HepG2 (cell line): ENCODE data around the gene SRP72. TPM values are rescaled to one million over a fixed set of nuclear protein-coding genes. Genes with fewer than 3 reads are reported as not detected.
A peak's percentile ranks its signal among the peaks of the same experiment; 100 is the strongest.

ENCODE experiments used
- CBX1 ChIP-seq: IDR thresholded peaks from one replicate; pipeline ENCODE4 v1.6.1; 2016; ENCODE audit warnings: antibody characterized with exemption, low read depth
- CBX5 ChIP-seq: sonication (generic); formaldehyde crosslinking; IDR thresholded peaks from 2 replicates; pipeline ENCODE4 v1.4.0; 2020; ENCODE audit warnings: missing genetic modification reagents, borderline replicate concordance
- ESRRA ChIP-seq: sonication (generic); formaldehyde crosslinking; IDR thresholded peaks from 2 replicates; pipeline ENCODE4 v1.5.1; 2020; ENCODE audit warnings: mild to moderate bottlenecking, low read depth, missing genetic modification reagents
- ETV5 ChIP-seq: IDR thresholded peaks from 2 replicates; pipeline ENCODE4 v1.6.1; 2018; ENCODE audit warnings: missing biosample characterization, missing genetic modification reagents, inconsistent platforms, borderline replicate concordance
- IRX3 ChIP-seq: sonication (generic); formaldehyde crosslinking; IDR thresholded peaks from 2 replicates; pipeline ENCODE4 v1.8.1; 2023; ENCODE audit warnings: mild to moderate bottlenecking, low read depth, missing genetic modification reagents, borderline replicate concordance
- KDM3A ChIP-seq: IDR thresholded peaks from 2 replicates; pipeline ENCODE4 v1.6.1; 2018; ENCODE audit warnings: low read depth, missing compliant biosample characterization
- MAF1 ChIP-seq: sonication (generic); formaldehyde crosslinking; IDR thresholded peaks from 2 replicates; pipeline ENCODE4 v1.5.0; 2020; ENCODE audit warnings: missing genetic modification reagents, borderline replicate concordance
- MLLT10 ChIP-seq: sonication (generic); formaldehyde crosslinking; IDR thresholded peaks from 2 replicates; pipeline ENCODE4 v1.4.0; 2020; ENCODE audit warnings: missing genetic modification reagents
- NBN ChIP-seq: fragments of 450-650 bp; conservative IDR thresholded peaks from 2 replicates; pipeline ENCODE4 v1.6.1; 2017
- NFYB ChIP-seq: sonication (generic); formaldehyde crosslinking; IDR thresholded peaks from 2 replicates; pipeline ENCODE4 v1.4.0; 2020; ENCODE audit warnings: missing genetic modification reagents
- NR1H2 ChIP-seq: sonication (generic); formaldehyde crosslinking; IDR thresholded peaks from 2 replicates; pipeline ENCODE4 v1.8.1; 2022; ENCODE audit warnings: low read depth, missing genetic modification reagents, borderline replicate concordance
- ONECUT2 ChIP-seq: sonication (generic); formaldehyde crosslinking; IDR thresholded peaks from 2 replicates; pipeline ENCODE4 v1.4.0; 2020; ENCODE audit warnings: missing genetic modification reagents
- PAF1 ChIP-seq: IDR thresholded peaks from 2 replicates; pipeline ENCODE4 v1.6.1; 2016; ENCODE audit warnings: missing genetic modification reagents, missing compliant biosample characterization
- PHF21A ChIP-seq: sonication (generic); formaldehyde crosslinking; IDR thresholded peaks from 2 replicates; pipeline ENCODE4 v1.5.0; 2020; ENCODE audit warnings: mild to moderate bottlenecking, missing genetic modification reagents
- SALL2 ChIP-seq: sonication (generic); formaldehyde crosslinking; IDR thresholded peaks from 2 replicates; pipeline ENCODE4 v1.8.1; 2023; ENCODE audit warnings: mild to moderate bottlenecking, missing genetic modification reagents, inconsistent platforms
- SRY ChIP-seq: sonication (generic); formaldehyde crosslinking; IDR thresholded peaks from 2 replicates; pipeline ENCODE4 v1.8.0; 2022; ENCODE audit warnings: mild to moderate bottlenecking, missing genetic modification reagents
- XRCC5 ChIP-seq: fragments of 200-400 bp; formaldehyde crosslinking; optimal IDR thresholded peaks from 2 replicates; pipeline ENCODE3; 2017; ENCODE audit warnings: mild to moderate bottlenecking, low read length
- ZFY ChIP-seq: sonication (generic); formaldehyde crosslinking; IDR thresholded peaks from 2 replicates; pipeline ENCODE4 v1.4.0; 2020; ENCODE audit warnings: missing genetic modification reagents
- ZNF136 ChIP-seq: sonication (generic); formaldehyde crosslinking; IDR thresholded peaks from 2 replicates; pipeline ENCODE4 v1.8.1; 2022; ENCODE audit warnings: low read depth, mild to moderate bottlenecking, moderate library complexity, missing genetic modification reagents
- ZNF30 ChIP-seq: sonication (generic); formaldehyde crosslinking; IDR thresholded peaks from 2 replicates; pipeline ENCODE4 v1.5.0; 2020; ENCODE audit warnings: mild to moderate bottlenecking, missing genetic modification reagents
- ZNF33A ChIP-seq: sonication (generic); formaldehyde crosslinking; IDR thresholded peaks from 2 replicates; pipeline ENCODE4 v1.5.1; 2020; ENCODE audit warnings: missing genetic modification reagents, mild to moderate bottlenecking, moderate library complexity, borderline replicate concordance
- ZNF556 ChIP-seq: sonication (generic); formaldehyde crosslinking; IDR thresholded peaks from 2 replicates; pipeline ENCODE4 v1.4.0; 2020; ENCODE audit warnings: mild to moderate bottlenecking, missing genetic modification reagents, borderline replicate concordance
- ZNF615 ChIP-seq: sonication (generic); formaldehyde crosslinking; IDR thresholded peaks from 2 replicates; pipeline ENCODE4 v1.5.0; 2020; ENCODE audit warnings: mild to moderate bottlenecking, missing genetic modification reagents, borderline replicate concordance
- ZNF790 ChIP-seq: sonication (generic); formaldehyde crosslinking; IDR thresholded peaks from 2 replicates; pipeline ENCODE4 v1.8.0; 2022; ENCODE audit warnings: missing genetic modification reagents, mild to moderate bottlenecking, borderline replicate concordance
- ZNF839 ChIP-seq: sonication (generic); formaldehyde crosslinking; IDR thresholded peaks from 2 replicates; pipeline ENCODE4 v1.4.0; 2020; ENCODE audit warnings: missing genetic modification reagents, mild to moderate bottlenecking, borderline replicate concordance
- ZZZ3 ChIP-seq: sonication (generic); formaldehyde crosslinking; IDR thresholded peaks from 2 replicates; pipeline ENCODE4 v1.4.0; 2020; ENCODE audit warnings: missing genetic modification reagents, mild to moderate bottlenecking, borderline replicate concordance
- polyA plus RNA-seq, 8 experiments: library from polyadenylated mRNA; depleted of rRNA in 3 of 8; stranded (reverse) in 7 of 8; unstranded in 1 of 8; fragments of >200 nt; fragmentation: Illumina TruSeq in 4 of 8; extraction: Trizol in 4 of 8; gene quantifications; 2 replicates each; pipeline versions ENCODE4 v1.2.1 to v1.2.3, GENCODE V29; 2011 to 2016; ENCODE audit warnings: low read depth in 4 of 8, missing spikeins in 1 of 8, mixed read lengths in 1 of 8; ENCODE audit not compliant: insufficient read depth in 1 of 8
- total RNA-seq, 5 experiments: library from RNA; depleted of rRNA; stranded (reverse); fragments of >200 nt; fragmentation: Illumina TruSeq; extraction: Trizol; gene quantifications; 2 replicates each; pipeline ENCODE4 v1.2.3, GENCODE V29; 2016; ENCODE audit warnings: low read depth in 1 of 5
- TF ChIP-seq, protein P1 (sequence below): sonication (generic); formaldehyde crosslinking; IDR thresholded peaks from 2 replicates; pipeline ENCODE4 v1.5.1; 2020; ENCODE audit warnings: mild to moderate bottlenecking, missing genetic modification reagents, moderate library complexity
- TF ChIP-seq, protein P2 (sequence below): IDR thresholded peaks from 2 replicates; pipeline ENCODE4 v1.6.1; 2016; ENCODE audit warnings: missing compliant biosample characterization, missing genetic modification reagents, borderline replicate concordance

Gene SRP72
- total and polyA plus RNA-seq, 2 of the 13 experiments (the other 11 are each of a cell fraction or from before 2014, with no cell fraction given): 64.9 to 75.6 TPM

DNA sequence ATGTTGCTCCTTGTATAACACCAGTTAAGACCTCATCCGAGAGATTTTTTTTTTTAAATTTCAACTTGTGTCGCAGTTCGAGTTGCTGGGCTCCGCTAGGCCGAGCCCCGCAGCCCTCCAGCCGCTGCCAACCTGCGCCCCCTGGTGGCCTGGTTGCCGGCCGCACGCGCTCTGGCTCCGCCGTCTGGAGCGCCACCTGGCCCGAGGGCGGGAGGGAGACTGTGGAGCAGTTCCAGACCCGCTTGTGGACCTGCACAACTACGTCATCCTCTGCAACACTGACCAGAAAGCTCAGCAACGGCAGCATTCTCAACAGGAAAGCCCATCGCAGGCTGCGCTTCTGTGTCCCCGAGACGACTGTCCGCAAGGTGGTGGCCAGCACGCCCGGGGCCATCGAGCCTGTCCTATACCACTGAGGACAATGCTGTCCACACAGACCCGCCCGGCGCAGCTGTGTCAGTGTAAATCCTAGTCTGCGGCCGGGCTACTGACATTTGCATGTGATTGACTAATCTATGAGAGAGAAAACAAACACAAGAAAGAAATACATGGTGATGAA, 77.2 kb downstream of the SRP72 start (continued):
- TF ChIP-seq NBN (no peak), ETV5 (peak; percentile 38; the same call in 1 of the 2 replicates), PHF21A (CRISPR knock-in tag) (peak; percentile 63), MLLT10 (CRISPR knock-in tag) (no peak), PAF1 (no peak), CBX1 (peak; percentile 84), MAF1 (CRISPR knock-in tag) (0 out of 2 replicates have a peak, but pooled peaks have one; percentile 53), ONECUT2 (CRISPR knock-in tag) (no peak), SALL2 (CRISPR knock-in tag) (peak; percentile 70), ZNF839 (CRISPR knock-in tag) (peak; percentile 78; the same call in 1 of the 2 replicates), ESRRA (CRISPR knock-in tag) (no peak; the same call in 1 of the 2 replicates), CBX5 (CRISPR knock-in tag) (peak; percentile 87; the same call in 1 of the 2 replicates), KDM3A (CRISPR knock-in tag) (peak; percentile 90), ZNF556 (peak; percentile 65; the same call in 1 of the 2 replicates), ZNF790 (no peak), ZNF30 (CRISPR knock-in tag) (no peak), ZZZ3 (peak; percentile 55; the same call in 1 of the 2 replicates), ZNF33A (CRISPR knock-in tag) (no peak), IRX3 (CRISPR knock-in tag) (no peak), SRY (CRISPR knock-in tag) (peak; percentile 54; the same call in 1 of the 2 replicates), ZNF615 (CRISPR knock-in tag) (no peak), NFYB (peak; percentile 11; the same call in 1 of the 2 replicates), ZNF136 (0 out of 2 replicates have a peak, but pooled peaks have one; percentile 70), NR1H2 (CRISPR knock-in tag) (no peak), ZFY (CRISPR knock-in tag) (peak; percentile 77), XRCC5 (peak; percentile 98)
- TF ChIP-seq, protein P1, sequence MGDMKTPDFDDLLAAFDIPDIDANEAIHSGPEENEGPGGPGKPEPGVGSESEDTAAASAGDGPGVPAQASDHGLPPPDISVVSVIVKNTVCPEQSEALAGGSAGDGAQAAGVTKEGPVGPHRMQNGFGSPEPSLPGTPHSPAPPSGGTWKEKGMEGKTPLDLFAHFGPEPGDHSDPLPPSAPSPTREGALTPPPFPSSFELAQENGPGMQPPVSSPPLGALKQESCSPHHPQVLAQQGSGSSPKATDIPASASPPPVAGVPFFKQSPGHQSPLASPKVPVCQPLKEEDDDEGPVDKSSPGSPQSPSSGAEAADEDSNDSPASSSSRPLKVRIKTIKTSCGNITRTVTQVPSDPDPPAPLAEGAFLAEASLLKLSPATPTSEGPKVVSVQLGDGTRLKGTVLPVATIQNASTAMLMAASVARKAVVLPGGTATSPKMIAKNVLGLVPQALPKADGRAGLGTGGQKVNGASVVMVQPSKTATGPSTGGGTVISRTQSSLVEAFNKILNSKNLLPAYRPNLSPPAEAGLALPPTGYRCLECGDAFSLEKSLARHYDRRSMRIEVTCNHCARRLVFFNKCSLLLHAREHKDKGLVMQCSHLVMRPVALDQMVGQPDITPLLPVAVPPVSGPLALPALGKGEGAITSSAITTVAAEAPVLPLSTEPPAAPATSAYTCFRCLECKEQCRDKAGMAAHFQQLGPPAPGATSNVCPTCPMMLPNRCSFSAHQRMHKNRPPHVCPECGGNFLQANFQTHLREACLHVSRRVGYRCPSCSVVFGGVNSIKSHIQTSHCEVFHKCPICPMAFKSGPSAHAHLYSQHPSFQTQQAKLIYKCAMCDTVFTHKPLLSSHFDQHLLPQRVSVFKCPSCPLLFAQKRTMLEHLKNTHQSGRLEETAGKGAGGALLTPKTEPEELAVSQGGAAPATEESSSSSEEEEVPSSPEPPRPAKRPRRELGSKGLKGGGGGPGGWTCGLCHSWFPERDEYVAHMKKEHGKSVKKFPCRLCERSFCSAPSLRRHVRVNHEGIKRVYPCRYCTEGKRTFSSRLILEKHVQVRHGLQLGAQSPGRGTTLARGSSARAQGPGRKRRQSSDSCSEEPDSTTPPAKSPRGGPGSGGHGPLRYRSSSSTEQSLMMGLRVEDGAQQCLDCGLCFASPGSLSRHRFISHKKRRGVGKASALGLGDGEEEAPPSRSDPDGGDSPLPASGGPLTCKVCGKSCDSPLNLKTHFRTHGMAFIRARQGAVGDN (CRISPR knock-in tag): peak; percentile 88
- TF ChIP-seq, protein P2, sequence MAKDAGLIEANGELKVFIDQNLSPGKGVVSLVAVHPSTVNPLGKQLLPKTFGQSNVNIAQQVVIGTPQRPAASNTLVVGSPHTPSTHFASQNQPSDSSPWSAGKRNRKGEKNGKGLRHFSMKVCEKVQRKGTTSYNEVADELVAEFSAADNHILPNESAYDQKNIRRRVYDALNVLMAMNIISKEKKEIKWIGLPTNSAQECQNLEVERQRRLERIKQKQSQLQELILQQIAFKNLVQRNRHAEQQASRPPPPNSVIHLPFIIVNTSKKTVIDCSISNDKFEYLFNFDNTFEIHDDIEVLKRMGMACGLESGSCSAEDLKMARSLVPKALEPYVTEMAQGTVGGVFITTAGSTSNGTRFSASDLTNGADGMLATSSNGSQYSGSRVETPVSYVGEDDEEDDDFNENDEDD (CRISPR knock-in tag): peak; percentile 82
